ENCODE data around the gene HSD11B2.

Gene HSD11B2

GRCh38 chr16:67435758-67436164 is 4.8 kb downstream of the HSD11B2 start:
- DNase-seq (ENCODE audit: low read depth): no peak

GRCh38 chr16:67436640-67437193 is 5.8 kb downstream of the HSD11B2 start:
- DNase-seq (ENCODE audit: low read depth): no peak

- DNase-seq (ENCODE audit: low read depth): no peak
Measured at GRCh38 chr16:67437513-67437912, 6.6 kb downstream of the HSD11B2 start.

GRCh38 chr16:67438098-67438791 is 7.3 kb downstream of the HSD11B2 start:
- no peak for DNase-seq (ENCODE audit: low read depth)

GRCh38 chr16:67438824-67439393 is 8.0 kb downstream of the HSD11B2 start:
- DNase-seq (ENCODE audit: low read depth): no peak

GRCh38 chr16:67441271-67441753 is 10.4 kb downstream of the HSD11B2 start:
- no peak for DNase-seq (ENCODE audit: low read depth)

GRCh38 chr16:67441907-67442306 is 11.0 kb downstream of the HSD11B2 start:
- DNase-seq (ENCODE audit: low read depth): no peak

GRCh38 chr16:67442581-67443255 is 11.8 kb downstream of the HSD11B2 start:
- no peak for DNase-seq (ENCODE audit: low read depth)

- no peak for DNase-seq (ENCODE audit: low read depth)
Measured at GRCh38 chr16:67443265-67443664, 12.3 kb downstream of the HSD11B2 start.

- DNase-seq (ENCODE audit: low read depth): no peak
Measured at GRCh38 chr16:67444259-67445125, 13.6 kb downstream of the HSD11B2 start.

- DNase-seq (ENCODE audit: low read depth): no peak
Measured at GRCh38 chr16:67445126-67445426, 14.2 kb downstream of the HSD11B2 start.

- DNase-seq (ENCODE audit: low read depth): no peak
Measured at GRCh38 chr16:67445441-67445912, 14.6 kb downstream of the HSD11B2 start.

- DNase-seq (ENCODE audit: low read depth): no peak
Measured at GRCh38 chr16:67445913-67446907, 15.3 kb downstream of the HSD11B2 start.

- no peak for DNase-seq (ENCODE audit: low read depth)
Measured at GRCh38 chr16:67446968-67447507, 16.1 kb downstream of the HSD11B2 start.

GRCh38 chr16:67447508-67448076 is 16.7 kb downstream of the HSD11B2 start:
- DNase-seq (ENCODE audit: low read depth): no peak

- no peak for DNase-seq (ENCODE audit: low read depth)
Measured at GRCh38 chr16:67448580-67448979, 17.7 kb downstream of the HSD11B2 start.

- DNase-seq (ENCODE audit: low read depth): no peak
Measured at GRCh38 chr16:67449336-67449735, 18.4 kb downstream of the HSD11B2 start.

- DNase-seq (ENCODE audit: low read depth): no peak
Measured at GRCh38 chr16:67449739-67450138, 18.8 kb downstream of the HSD11B2 start.

- DNase-seq (ENCODE audit: low read depth): no peak
Measured at GRCh38 chr16:67451061-67451703, 20.3 kb downstream of the HSD11B2 start.
